ENCODE measurements around the gene AGAP1.

GRCh38 chr2:235675678-235676535 is 182.1 kb downstream of the AGAP1 start:
- TF ChIP-seq SPI1 (IDR thresholded peaks at IDR 0.05; ENCODE audit: low read depth, low read length) (no peak), POLR2AphosphoS5 (IDR thresholded peaks at IDR 0.05; ENCODE audit: low read depth, low read length) (no peak), POLR2A (IDR thresholded peaks at IDR 0.05; ENCODE audit: low read depth, low read length) (no peak)
